T-helper 2 cell treated with Interferon-gamma antibody and Interleukin-4, amounts not matched to agents 100 ng/mL and 5 ng/mL, for 36 hours (primary cell): Measurements from ENCODE around the gene CDH10. TPM values are rescaled to one million over a fixed set of nuclear protein-coding genes. Genes with fewer than 3 reads are reported as not detected.

Experiments
- intact Hi-C: fragments of 100-400 bp; cut with micrococcal nuclease; formaldehyde crosslinking; loops from one replicate; pipeline ENCODE4 v1.15.1; 2023
- total RNA-seq: library from RNA; stranded (reverse); gene quantifications from 2 replicates; pipeline ENCODE4 v1.2.3, GENCODE V29; 2022

CDH10 gene
- total RNA-seq: not detected in 2 replicates

- intact Hi-C loops: no loop called here
These were observed at the start of gene CDH10 for GRCh38 chr5:24644761-24645160. CDH10 (minus strand) TSS chr5:24644978; CDS start chr5:24593490, 51,488 bp downstream.

- intact Hi-C loops: no loop called here
These were observed 48.8 kb upstream of the CDH10 start for GRCh38 chr5:24693609-24694008.

- intact Hi-C loops: no loop called here
These were observed 46.3 kb upstream of the CDH10 start for GRCh38 chr5:24691074-24691473.

GRCh38 chr5:24681106-24681505 lies 36.3 kb upstream of the CDH10 start:
- intact Hi-C loops: no loop called here

- intact Hi-C loops: no loop called here
These were observed 23.3 kb upstream of the CDH10 start for GRCh38 chr5:24668050-24668449.

- intact Hi-C loops: no loop called here
These were observed 4.8 kb upstream of the CDH10 start for GRCh38 chr5:24649531-24649930.

- intact Hi-C loops: no loop called here
These were observed 2.1 kb upstream of the CDH10 start for GRCh38 chr5:24646915-24647314.

GRCh38 chr5:24645483-24645882 lies 705 bp upstream of the CDH10 start:
- intact Hi-C loops: no loop called here

- intact Hi-C loops: no loop called here
These were observed 898 bp downstream of the CDH10 start for GRCh38 chr5:24643880-24644279.

- intact Hi-C loops: no loop called here
These were observed 1.6 kb downstream of the CDH10 start for GRCh38 chr5:24643156-24643555.

GRCh38 chr5:24642022-24642421 lies 2.8 kb downstream of the CDH10 start:
- intact Hi-C loops: no loop called here

- intact Hi-C loops: no loop called here
These were observed 9.6 kb downstream of the CDH10 start for GRCh38 chr5:24635209-24635608.

- intact Hi-C loops: no loop called here
These were observed 11.0 kb downstream of the CDH10 start for GRCh38 chr5:24633715-24634325.

GRCh38 chr5:24632353-24632752 lies 12.4 kb downstream of the CDH10 start:
- intact Hi-C loops: no loop called here

- intact Hi-C loops: no loop called here
These were observed 13.9 kb downstream of the CDH10 start for GRCh38 chr5:24630918-24631317.

GRCh38 chr5:24629798-24630197 lies 15.0 kb downstream of the CDH10 start:
- intact Hi-C loops: no loop called here

GRCh38 chr5:24624872-24625271 lies 19.9 kb downstream of the CDH10 start:
- intact Hi-C loops: no loop called here

- intact Hi-C loops: no loop called here
These were observed 21.2 kb downstream of the CDH10 start for GRCh38 chr5:24623624-24624023.

- intact Hi-C loops: no loop called here
These were observed 21.7 kb downstream of the CDH10 start for GRCh38 chr5:24623031-24623430.

- intact Hi-C loops: no loop called here
These were observed 23.0 kb downstream of the CDH10 start for GRCh38 chr5:24621792-24622191.

GRCh38 chr5:24616566-24616965 lies 28.2 kb downstream of the CDH10 start:
- intact Hi-C loops: no loop called here

- intact Hi-C loops: no loop called here
These were observed 29.6 kb downstream of the CDH10 start for GRCh38 chr5:24615159-24615558.

- intact Hi-C loops: no loop called here
These were observed 35.1 kb downstream of the CDH10 start for GRCh38 chr5:24609706-24610105.

- intact Hi-C loops: no loop called here
These were observed 37.8 kb downstream of the CDH10 start for GRCh38 chr5:24606971-24607370.
